Hepatocyte (in vitro differentiated cells): ENCODE measurements around the gene TANC2. TPM values are rescaled to one million over a fixed set of nuclear protein-coding genes. Genes with fewer than 3 reads are reported as not detected.
A peak's percentile ranks its signal among the peaks of the same experiment; 100 is the strongest.

Experiments used
- DNase-seq: peaks from one replicate; pipeline ENCODE4 v3.0.0-alpha.2; 2016; ENCODE audit warnings: low spot score
- H2AFZ ChIP-seq: fragments of 200-600 bp; sonication (generic); 2 replicates; pipeline ENCODE4 v1.6.0; 2016; ENCODE audit warnings: antibody characterized with exemption, mild to moderate bottlenecking
- H3K27ac ChIP-seq: fragments of 200-600 bp; sonication (generic); 2 replicates; pipeline ENCODE4 v1.5.1; 2016; ENCODE audit warnings: mild to moderate bottlenecking
- H3K27me3 ChIP-seq: fragments of 200-600 bp; sonication (generic); 2 replicates; pipeline ENCODE4 v1.6.1; 2016
- H3K36me3 ChIP-seq: fragments of 200-600 bp; sonication (generic); replicated peaks from 2 replicates; pipeline ENCODE4 v1.5.1; 2016; ENCODE audit warnings: low read depth; ENCODE audit not compliant: insufficient read depth
- H3K4me1 ChIP-seq: fragments of 200-600 bp; sonication (generic); 2 replicates; pipeline ENCODE4 v1.5.1; 2016; ENCODE audit warnings: mild to moderate bottlenecking, moderate library complexity; ENCODE audit not compliant: insufficient read depth
- H3K4me2 ChIP-seq: fragments of 200-600 bp; sonication (generic); 2 replicates; pipeline ENCODE4 v1.6.0; 2016
- H3K4me3 ChIP-seq: fragments of 200-600 bp; sonication (generic); 2 replicates; pipeline ENCODE4 v1.5.1; 2016; ENCODE audit warnings: mild to moderate bottlenecking
- H3K79me2 ChIP-seq: fragments of 200-600 bp; sonication (generic); 2 replicates; pipeline ENCODE4 v1.6.0; 2017; ENCODE audit warnings: mild to moderate bottlenecking
- H3K9me2 ChIP-seq: fragments of 200-600 bp; sonication (generic); replicated peaks from 2 replicates; pipeline ENCODE4 v1.6.0; 2017; ENCODE audit warnings: mild to moderate bottlenecking; ENCODE audit not compliant: insufficient read depth
- H3K9me3 ChIP-seq: fragments of 200-600 bp; sonication (generic); 2 replicates; pipeline ENCODE4 v1.5.1; 2016; ENCODE audit warnings: low read depth, mild to moderate bottlenecking
- H4K20me1 ChIP-seq: fragments of 200-600 bp; sonication (generic); 2 replicates; pipeline ENCODE4 v1.6.0; 2016; ENCODE audit warnings: mild to moderate bottlenecking; ENCODE audit not compliant: insufficient read depth, poor library complexity, severe bottlenecking
- CTCF ChIP-seq: fragments of 200-600 bp; sonication (generic); IDR thresholded peaks from 2 replicates; pipeline ENCODE4 v1.5.1; 2016; ENCODE audit warnings: antibody characterized with exemption, mild to moderate bottlenecking; ENCODE audit not compliant: poor library complexity
- EZH2 ChIP-seq: fragments of 200-600 bp; sonication (generic); IDR thresholded peaks from 2 replicates; pipeline ENCODE4 v1.6.1; 2016; ENCODE audit warnings: antibody characterized with exemption, mild to moderate bottlenecking, borderline replicate concordance
- EZH2phosphoT487 ChIP-seq: fragments of 200-600 bp; sonication (generic); IDR thresholded peaks from one replicate; pipeline ENCODE4 v1.6.1; 2018; ENCODE audit warnings: antibody characterized with exemption, mild to moderate bottlenecking, low read depth, moderate library complexity; ENCODE audit not compliant: unreplicated experiment, severe bottlenecking
- WGBS: methylation state at CpG from one replicate; pipeline ENCODE4 v1.1.6; 2016; ENCODE audit warnings: low lambda C conversion rate; ENCODE audit errors: missing lambda C conversion rate; 5-methylcytosine and 5-hydroxymethylcytosine counted together
- polyA plus RNA-seq: library from polyadenylated mRNA; unstranded; fragments of >200 nt; fragmentation: Nextera tagmentation; extraction: Ambion mirVana; gene quantifications from 2 replicates; pipeline ENCODE4 v1.2.1, GENCODE V29; 2016
- total RNA-seq: library from RNA; depleted of rRNA; stranded (reverse); fragments of >200 nt; gene quantifications from 2 replicates; pipeline ENCODE4 v1.2.3, GENCODE V29; 2014

The TANC2 gene
- total and polyA plus RNA-seq, 2 experiments from 2014 or later = 16.7 to 20.4 TPM

GRCh38 chr17:62966426-62967204, 580 bp downstream of the TANC2 start:
- Histone ChIP-seq H3K9me3 (no peaks in the 10 kb centered on the region), H3K4me1 (peaks cover 6% of the 10 kb centered on the region), H3K27ac (peak overlapping the region; percentile 90), H3K4me2 (peak overlapping the region; percentile 95), H4K20me1 (peaks cover 4% of the 10 kb centered on the region), H3K79me2 (peaks cover 44% of the 10 kb centered on the region), H3K36me3 (no peaks in the 10 kb centered on the region), H3K27me3 (no peaks in the 10 kb centered on the region), H3K4me3 (peak overlapping the region; percentile 89), H3K9me2 (no peaks in the 10 kb centered on the region), H2AFZ (peak overlapping the region; percentile 83)
- DNase-seq = peak; percentile 28
- TF ChIP-seq CTCF = no peak
- WGBS = under 1% methylated on average over 62 of the region's 80 CpGs

- Histone ChIP-seq H3K4me1 (peaks cover 6% of the 10 kb centered on the region), H3K4me3 (peak overlapping the region; percentile 89), H3K27me3 (no peaks in the 10 kb centered on the region), H3K4me2 (peak overlapping the region; percentile 95), H3K9me3 (no peaks in the 10 kb centered on the region), H3K36me3 (no peaks in the 10 kb centered on the region), H3K79me2 (peaks cover 48% of the 10 kb centered on the region), H3K27ac (peak overlapping the region; percentile 90), H3K9me2 (no peaks in the 10 kb centered on the region), H2AFZ (peak overlapping the region; percentile 83), H4K20me1 (peaks cover 4% of the 10 kb centered on the region)
- TF ChIP-seq EZH2phosphoT487 (no peak), EZH2 (no peak), CTCF (no peak)
- WGBS = 10% methylated on average over 4 of the region's 4 CpGs
- DNase-seq = no peak
These were observed 1.1 kb downstream of the TANC2 start for GRCh38 chr17:62967205-62967529.

GRCh38 chr17:62968445-62968923, 2.4 kb downstream of the TANC2 start:
- Histone ChIP-seq H3K79me2 (peaks cover 61% of the 10 kb centered on the region), H2AFZ (no peak overlapping the region), H3K36me3 (no peaks in the 10 kb centered on the region), H3K4me2 (peak overlapping the region; percentile 95), H3K4me3 (no peak overlapping the region), H3K27ac (no peak overlapping the region), H4K20me1 (peaks cover 4% of the 10 kb centered on the region), H3K9me2 (no peaks in the 10 kb centered on the region), H3K4me1 (peaks cover 6% of the 10 kb centered on the region), H3K27me3 (no peaks in the 10 kb centered on the region), H3K9me3 (no peaks in the 10 kb centered on the region)
- TF ChIP-seq EZH2 = no peak
- TF ChIP-seq CTCF = peak; percentile 96
- no peak for TF ChIP-seq EZH2phosphoT487
- whole genome bisulfite sequencing = 7% methylated on average over 3 of the region's 3 CpGs
- peak; percentile 89 for DNase-seq
